GM18909 (cell line): Measurements from ENCODE around the gene PXMP4.
A peak's percentile ranks its signal among the peaks of the same experiment; 100 is the strongest.

Experiments
- ATAC-seq: cut with Tn5 transposase; IDR thresholded peaks from one replicate; pipeline ENCODE4 v1.9.1; 2021; ENCODE audit warnings: mild to moderate bottlenecking; ENCODE audit not compliant: unreplicated experiment, poor library complexity

Gene PXMP4

DNA sequence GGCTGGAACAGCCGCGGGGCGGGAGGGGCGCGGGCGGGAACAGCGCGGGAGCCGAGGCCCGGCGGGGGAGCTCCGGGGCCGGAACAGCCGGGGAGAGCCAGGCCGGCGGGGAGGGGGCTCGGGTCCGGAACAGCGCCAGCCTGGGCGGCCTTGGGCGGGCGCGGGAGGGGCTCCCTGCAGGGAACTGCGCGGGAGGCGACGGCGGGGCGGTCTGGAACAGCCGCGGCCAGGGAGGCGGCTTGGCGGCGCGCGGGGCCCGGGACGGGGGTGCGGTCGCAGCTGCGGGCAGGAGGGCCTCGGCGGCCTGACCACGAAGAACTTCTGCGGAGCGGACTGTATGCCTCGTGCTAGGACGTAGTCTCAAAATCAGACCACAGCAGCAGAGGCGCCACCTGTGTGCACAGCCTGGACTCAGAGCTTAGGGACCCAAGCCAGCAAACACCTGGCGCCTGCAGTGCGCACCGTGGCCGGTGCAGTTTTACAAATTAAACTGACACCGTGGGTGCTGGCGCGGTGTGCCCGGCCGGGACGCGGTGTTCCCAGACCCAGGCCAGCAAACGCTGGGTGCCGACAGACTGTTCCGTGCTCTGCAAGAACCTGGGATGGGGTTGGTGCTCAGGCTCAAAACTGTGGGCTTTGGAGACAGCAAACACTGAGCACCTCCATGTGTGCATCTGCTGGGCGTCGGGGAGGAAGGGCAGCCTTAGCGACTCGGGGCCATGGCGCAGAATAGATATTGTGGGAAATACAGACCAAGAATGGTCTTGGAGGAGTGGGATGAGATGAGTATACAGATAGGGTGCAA is 12.3 kb upstream of the PXMP4 start:
- ATAC-seq = peak; percentile 53

GRCh38 chr20:33731693-33732165 is 11.6 kb upstream of the PXMP4 start, which contains the start of gene ZNF341:
Gene ZNF341 (plus strand): TSS chr20:33731996. CDS start chr20:33732022, 26 bp downstream.
- ATAC-seq = peak; percentile 83

GRCh38 chr20:33730946-33731692 is 11.0 kb upstream of the PXMP4 start:
- no peak for ATAC-seq

DNA sequence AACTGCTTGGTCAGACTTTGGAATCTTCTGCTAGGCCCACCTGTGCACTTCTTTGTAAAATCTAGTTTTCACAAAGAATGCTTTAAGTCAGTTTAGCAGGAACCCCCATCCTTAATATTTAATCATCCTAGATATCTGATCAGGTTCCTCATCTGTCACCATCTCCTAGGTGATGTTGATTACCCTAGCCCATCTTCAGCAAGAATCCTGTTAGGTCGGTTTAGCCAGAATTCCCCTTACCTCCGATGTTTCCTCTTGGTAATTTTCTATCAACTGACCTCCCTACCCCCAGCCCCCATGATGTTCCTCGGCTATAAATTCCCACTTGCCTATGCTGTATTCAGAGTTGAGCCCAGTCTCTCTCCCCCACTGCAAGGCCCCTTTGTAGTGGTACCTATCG is 9.0 kb upstream of the PXMP4 start:
- no peak for ATAC-seq

GRCh38 chr20:33728463-33728862 is 8.4 kb upstream of the PXMP4 start:
- ATAC-seq = no peak

DNA sequence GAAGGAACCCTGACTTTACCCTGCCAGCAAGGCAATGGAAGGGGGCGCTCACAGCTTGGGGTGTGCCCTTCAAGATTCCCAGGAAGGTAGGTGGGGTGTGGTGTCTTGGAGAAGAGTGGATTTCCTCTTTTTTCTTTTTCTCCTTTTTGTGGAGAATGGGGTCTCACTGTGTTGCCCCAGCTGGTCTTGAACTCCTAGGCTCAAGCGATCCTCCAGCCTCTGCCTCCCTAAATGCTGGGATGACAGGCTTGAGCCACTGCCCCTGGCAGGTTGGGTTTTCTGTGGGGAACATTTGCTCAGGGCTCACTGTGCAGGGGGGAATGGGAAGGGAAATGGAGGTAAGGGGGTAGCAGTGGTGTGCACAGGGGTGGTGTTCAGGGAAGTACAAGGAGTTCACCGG is 7.7 kb upstream of the PXMP4 start:
- ATAC-seq = no peak

DNA sequence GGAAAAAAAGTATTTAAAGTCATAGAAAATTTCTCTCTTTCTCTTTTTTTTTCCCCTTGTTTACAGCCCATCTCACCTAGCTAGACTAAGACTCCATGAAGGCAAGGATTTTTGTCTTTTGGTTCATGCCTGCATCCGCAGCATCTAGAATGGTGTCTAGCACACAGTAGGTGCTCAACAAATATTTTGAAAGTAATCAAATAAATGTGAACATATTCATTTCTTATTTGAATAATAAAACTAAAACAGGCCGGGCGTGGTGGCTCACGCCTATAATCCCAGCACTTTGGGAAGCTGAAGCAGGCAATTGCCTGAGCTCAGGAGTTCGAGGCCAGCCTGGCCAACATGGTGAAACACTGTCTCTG is 7.0 kb upstream of the PXMP4 start:
- no peak for ATAC-seq

GRCh38 chr20:33725607-33726264 is 5.6 kb upstream of the PXMP4 start:
- no peak for ATAC-seq

DNA sequence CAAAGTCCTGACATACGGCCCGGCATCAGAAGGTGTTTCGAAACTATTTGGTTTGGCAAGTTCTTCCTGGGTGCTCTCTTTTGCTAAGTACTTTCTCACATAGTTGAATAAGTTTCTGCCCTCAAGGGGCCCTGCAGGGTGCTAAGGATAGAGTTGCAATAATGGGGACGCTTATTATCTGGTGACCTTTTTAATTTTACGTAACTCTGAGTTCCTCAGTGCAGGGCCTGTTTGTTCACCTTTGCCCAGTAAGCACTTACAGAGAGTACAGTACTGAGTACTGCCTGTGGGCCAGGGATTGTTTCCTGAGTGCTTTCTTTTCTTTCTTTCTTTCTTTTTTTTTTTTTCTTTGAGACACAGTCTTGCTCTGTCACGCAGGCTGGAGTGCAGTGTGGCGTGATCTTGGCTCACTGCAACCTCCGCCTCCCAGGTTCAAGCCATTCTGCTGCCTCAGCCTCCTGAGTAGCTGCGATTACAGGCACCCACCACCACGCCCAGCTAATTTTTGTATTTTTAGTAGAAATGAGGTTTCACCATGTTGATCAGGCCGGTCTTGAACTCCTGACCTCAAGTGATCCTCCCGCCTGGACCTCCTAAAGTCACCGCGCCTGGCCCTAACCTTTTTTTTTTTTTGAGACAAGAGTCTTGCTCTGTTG is 4.5 kb upstream of the PXMP4 start:
- no peak for ATAC-seq

DNA sequence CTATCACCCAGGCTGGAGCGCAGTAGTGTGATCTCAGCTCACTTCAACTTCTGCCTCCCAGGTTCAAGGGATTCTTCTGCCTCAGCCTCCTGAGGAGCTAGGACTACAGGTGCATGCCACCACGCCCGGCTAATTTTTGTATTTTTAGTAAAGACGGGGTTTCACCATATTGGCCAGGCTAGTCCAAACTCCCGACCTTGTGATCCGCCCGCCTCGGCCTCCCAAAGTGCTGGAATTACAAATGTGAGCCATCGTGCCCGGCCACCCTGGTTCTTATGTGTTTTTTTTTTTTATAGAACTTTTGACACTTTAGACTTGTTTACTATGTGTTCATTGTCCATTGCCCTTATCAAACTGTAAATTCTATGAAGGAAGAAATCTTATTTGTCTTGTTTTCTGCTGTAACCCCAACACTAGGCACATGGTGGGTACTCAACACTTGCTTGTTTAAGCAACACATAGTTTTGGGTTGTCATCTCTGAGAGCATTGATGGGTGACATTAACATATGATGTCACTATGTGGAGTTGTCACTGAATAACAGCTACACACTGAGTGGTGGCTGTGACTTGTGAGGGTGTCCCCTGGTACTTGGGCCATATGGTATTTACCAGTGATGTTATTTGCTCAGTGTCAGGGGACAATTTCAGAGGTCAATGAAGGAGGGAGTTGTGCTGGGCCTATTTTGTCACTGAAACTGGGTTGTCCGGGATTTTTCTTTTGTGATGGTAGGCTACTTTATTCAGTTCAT is 1.5 kb upstream of the PXMP4 start:
- no peak for ATAC-seq

DNA sequence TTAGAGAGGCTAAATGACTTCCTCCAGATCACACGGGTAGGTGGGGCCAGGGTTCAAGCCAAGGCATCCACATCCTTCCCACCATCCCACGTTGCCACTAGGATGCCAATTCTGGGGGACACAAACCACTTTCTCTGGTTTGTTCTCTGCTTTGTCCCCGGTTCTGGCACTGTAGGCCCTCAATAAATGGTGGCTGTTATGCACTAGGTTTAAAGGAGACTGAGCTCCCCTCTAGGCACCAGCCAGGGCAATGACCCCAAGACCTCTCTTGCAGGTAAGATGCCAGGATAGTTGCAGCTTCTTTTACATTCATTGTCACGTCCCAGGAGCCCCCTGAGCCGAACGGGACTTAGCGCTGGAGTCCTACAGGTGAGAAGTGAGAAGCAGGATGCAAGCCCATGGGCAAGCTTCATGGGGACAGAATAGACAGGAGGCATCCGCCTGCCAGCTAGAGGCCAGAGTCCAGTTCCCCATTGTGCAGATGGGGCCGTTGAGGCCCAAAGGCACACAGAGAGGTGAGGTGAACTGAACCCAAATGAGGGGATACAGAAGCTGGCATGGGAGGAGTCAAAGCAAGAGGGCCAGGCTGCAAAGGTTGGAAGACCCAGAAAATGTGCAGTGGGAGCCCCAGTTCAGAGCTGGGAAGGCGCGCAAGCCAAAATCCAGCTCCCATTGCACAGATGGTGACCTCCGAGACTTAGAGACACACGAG is 677 bp downstream of the PXMP4 start:
- no peak for ATAC-seq

DNA sequence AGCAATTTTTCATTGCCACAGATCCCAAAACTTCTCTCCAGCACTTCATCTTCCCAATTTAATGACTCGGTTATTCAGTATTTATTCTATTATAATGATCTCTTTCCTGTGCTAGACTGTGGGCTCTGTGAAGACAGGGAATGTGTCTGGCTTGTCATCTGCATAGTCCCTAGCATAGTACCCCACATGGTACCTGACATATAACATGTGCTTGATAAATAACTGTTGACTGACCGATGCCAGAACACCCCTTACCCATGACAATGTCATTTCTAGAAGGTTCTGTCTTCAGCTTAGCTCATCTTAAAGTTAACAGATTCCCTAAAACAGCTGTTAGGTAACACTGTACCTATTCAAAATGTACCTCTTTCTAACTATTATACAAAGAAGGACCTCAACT is 3.6 kb downstream of the PXMP4 start:
- no peak for ATAC-seq

DNA sequence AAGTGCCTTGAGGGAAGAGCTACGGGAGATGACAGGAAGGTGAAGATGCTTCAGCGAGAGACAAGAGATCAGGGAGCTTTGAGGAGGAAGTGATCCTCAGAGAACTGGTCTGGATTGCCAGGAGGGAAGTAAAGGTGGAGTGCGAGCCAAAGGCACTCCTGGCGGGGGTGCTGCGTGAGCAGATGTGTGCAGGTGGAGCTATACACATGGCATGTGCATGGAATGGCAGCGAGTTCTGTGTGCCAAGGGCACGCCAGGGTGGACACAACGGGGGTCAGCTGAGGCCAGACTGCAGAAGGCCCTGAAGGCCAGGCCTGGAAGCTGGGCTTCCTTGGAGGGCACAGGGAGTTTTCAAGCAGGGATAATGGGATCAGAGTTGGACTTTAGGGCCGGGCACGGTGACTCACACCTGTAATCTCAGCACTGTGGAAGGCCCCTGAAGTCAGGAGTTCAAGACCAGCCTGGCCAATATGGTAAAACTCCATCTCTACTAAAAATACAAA is 6.2 kb downstream of the PXMP4 start:
- no peak for ATAC-seq

GRCh38 chr20:33711446-33711738 is 8.7 kb downstream of the PXMP4 start:
- ATAC-seq = no peak

- ATAC-seq = no peak
Measured at GRCh38 chr20:33710681-33711445, 9.2 kb downstream of the PXMP4 start.

DNA sequence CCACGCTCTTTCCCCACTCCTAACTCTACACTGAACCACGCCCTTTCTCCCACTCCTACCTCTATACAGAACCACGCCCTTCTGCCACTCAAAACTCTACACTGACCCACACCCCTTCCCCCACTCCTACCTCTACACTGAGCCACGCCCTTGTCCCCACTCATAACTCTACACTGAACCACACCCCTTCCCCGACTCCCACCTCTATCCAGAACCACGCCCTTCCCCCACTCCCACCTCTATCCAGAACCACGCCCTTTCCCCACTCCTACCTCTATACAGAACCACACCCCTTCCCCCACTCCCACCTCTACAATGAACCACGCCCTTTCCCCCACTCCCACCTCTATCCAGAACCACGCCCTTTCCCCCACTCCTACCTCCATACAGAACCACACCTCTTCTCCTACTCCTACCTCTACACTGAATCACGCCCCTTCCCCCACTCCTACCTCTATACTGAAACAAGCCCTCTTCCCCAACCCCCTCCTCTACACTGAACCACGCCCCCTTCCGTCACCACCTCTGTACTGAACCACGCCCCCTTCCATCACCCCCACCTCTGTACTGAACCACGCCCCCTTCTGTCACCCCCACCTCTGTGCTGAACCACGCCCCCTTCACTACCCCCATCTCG is 10.1 kb downstream of the PXMP4 start:
- no peak for ATAC-seq

DNA sequence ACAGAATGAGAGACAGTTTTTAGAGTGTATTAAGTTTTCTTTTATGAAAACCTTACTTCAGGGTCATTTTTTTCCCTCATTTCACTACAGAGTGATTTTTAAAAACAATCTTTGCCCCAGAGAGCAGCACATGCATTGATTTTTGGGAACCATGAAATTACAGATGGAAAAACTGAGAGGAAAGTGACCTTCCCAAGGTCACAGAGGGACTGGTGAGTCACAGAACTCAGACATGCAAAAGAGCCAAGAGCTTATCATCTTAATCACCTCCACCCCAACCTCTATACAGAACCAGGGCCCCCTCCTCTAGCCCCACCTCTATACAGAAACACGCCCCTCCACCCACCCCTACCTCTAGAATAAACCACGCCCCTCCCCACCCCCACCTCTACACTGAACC is 10.7 kb downstream of the PXMP4 start:
- no peak for ATAC-seq

GRCh38 chr20:33707668-33708067 is 12.4 kb downstream of the PXMP4 start:
- no peak for ATAC-seq
